Vagina (tissue), 2 donors: Measurements from ENCODE around the gene MIA. TPM values are rescaled to one million over a fixed set of nuclear protein-coding genes. Genes with fewer than 3 reads are reported as not detected.
A peak's percentile ranks its signal among the peaks of the same experiment; 100 is the strongest.

Experiments used
- DNase-seq, 2 donors: peaks; one replicate each; pipeline ENCODE4 v3.0.0-alpha.2; 2017; ENCODE audit errors: extremely low spot score in 2 of 2
- H3K27ac ChIP-seq: fragments of 200-600 bp; sonication (generic); one replicate; pipeline ENCODE4 v1.5.1; 2019
- H3K27me3 ChIP-seq: fragments of 200-600 bp; sonication (generic); one replicate; pipeline ENCODE4 v1.5.1; 2019
- H3K36me3 ChIP-seq, 2 donors: fragments of 200-600 bp; sonication (generic); one replicate each; pipeline ENCODE4 v1.5.1; 2017 to 2019
- H3K4me1 ChIP-seq: fragments of 200-600 bp; sonication (generic); one replicate; pipeline ENCODE4 v1.5.1; 2019
- H3K4me3 ChIP-seq, 2 donors: fragments of 200-600 bp; sonication (generic); 1 replicate in 1 of 2; 2 replicates in 1 of 2; pipeline ENCODE4 v1.5.1; 2016 to 2019
- H3K9me3 ChIP-seq: fragments of 200-600 bp; sonication (generic); one replicate; pipeline ENCODE4 v1.5.1; 2019
- CTCF ChIP-seq, 3 experiments: fragments of 450-650 bp in 2 of 3; fragments of 200-600 bp in 1 of 3; sonication (generic) in 1 of 3; IDR thresholded peaks; one replicate each; pipeline ENCODE4 v1.5.1; 2017 to 2019; ENCODE audit warnings: antibody characterized with exemption in 3 of 3, mild to moderate bottlenecking in 2 of 3, moderate library complexity in 2 of 3
- POLR2A ChIP-seq, 2 donors: fragments of 450-650 bp; IDR thresholded peaks; one replicate each; pipeline ENCODE4 v1.6.1; 2017; ENCODE audit warnings: antibody characterized with exemption in 2 of 2, mild to moderate bottlenecking in 2 of 2, moderate library complexity in 2 of 2
- POLR2AphosphoS5 ChIP-seq, 2 donors: sonication (generic); formaldehyde crosslinking; IDR thresholded peaks; one replicate each; pipeline ENCODE4 v1.9.0; 2017; ENCODE audit warnings: antibody characterized with exemption in 2 of 2, mild to moderate bottlenecking in 2 of 2, low read depth in 1 of 2; ENCODE audit not compliant: insufficient read depth in 1 of 2
- intact Hi-C: fragments of 100-400 bp; cut with DNase I; formaldehyde crosslinking; loops from one replicate; pipeline ENCODE4 v1.15.1; 2023
- total RNA-seq: library from RNA; depleted of rRNA; stranded (reverse); fragments of >200 nt; gene quantifications from one replicate; pipeline ENCODE4 v1.2.3, GENCODE V29; 2016

Gene MIA
- total RNA-seq, 1 donor from 2014 or later: 11.0 TPM

GRCh38 chr19:40786060-40787037, 11.0 kb downstream of the MIA start:
- DNase-seq: no peak
- no peaks in the 10 kb centered on the region for H3K4me1 ChIP-seq
- H3K27ac ChIP-seq: no peak overlapping the region
- H3K4me3 ChIP-seq: no peak overlapping the region
- H3K36me3 ChIP-seq: peaks cover 0 to 6% of the 10 kb centered on the region in 2 donors
- TF ChIP-seq CTCF (IDR thresholded peaks at IDR 0.05) (no peak), POLR2AphosphoS5 (IDR thresholded peaks at IDR 0.05; ENCODE audit: insufficient read depth in 1 of 2, low read depth in 1 of 2) (no peak), POLR2A (IDR thresholded peaks at IDR 0.05) (no peak)
- no peaks in the 10 kb centered on the region for H3K27me3 ChIP-seq
- no peaks in the 10 kb centered on the region for H3K9me3 ChIP-seq
- intact Hi-C loops: no loop called here

- no peak for DNase-seq
- H3K9me3 ChIP-seq: no peaks in the 10 kb centered on the region
- no peak for TF ChIP-seq CTCF (IDR thresholded peaks at IDR 0.05)
- no peak for TF ChIP-seq POLR2AphosphoS5 (IDR thresholded peaks at IDR 0.05; ENCODE audit: insufficient read depth in 1 of 2, low read depth in 1 of 2)
- no peak for TF ChIP-seq POLR2A (IDR thresholded peaks at IDR 0.05)
- intact Hi-C loops: no loop called here
- H3K4me1 ChIP-seq: no peaks in the 10 kb centered on the region
- no peak overlapping the region for H3K4me3 ChIP-seq
- H3K36me3 ChIP-seq: peaks cover 0 to 4% of the 10 kb centered on the region in 2 donors
- H3K27me3 ChIP-seq: no peaks in the 10 kb centered on the region
- no peak overlapping the region for H3K27ac ChIP-seq
Observed at GRCh38 chr19:40791349-40791748, 16.0 kb downstream of the MIA start.

GRCh38 chr19:40791996-40792395, 16.7 kb downstream of the MIA start:
- H3K27ac ChIP-seq: no peak overlapping the region
- TF ChIP-seq CTCF (IDR thresholded peaks at IDR 0.05): no peak
- no peak for TF ChIP-seq POLR2AphosphoS5 (IDR thresholded peaks at IDR 0.05; ENCODE audit: insufficient read depth in 1 of 2, low read depth in 1 of 2)
- no peak for TF ChIP-seq POLR2A (IDR thresholded peaks at IDR 0.05)

GRCh38 chr19:40797166-40797962, 22.0 kb downstream of the MIA start:
- H3K9me3 ChIP-seq: no peaks in the 10 kb centered on the region
- no peak overlapping the region for H3K4me3 ChIP-seq
- H3K36me3 ChIP-seq: peaks cover 0 to 5% of the 10 kb centered on the region in 2 donors
- H3K27me3 ChIP-seq: no peaks in the 10 kb centered on the region
- DNase-seq: no peak
- TF ChIP-seq POLR2A (IDR thresholded peaks at IDR 0.05): no peak
- no peak for TF ChIP-seq POLR2AphosphoS5 (IDR thresholded peaks at IDR 0.05; ENCODE audit: insufficient read depth in 1 of 2, low read depth in 1 of 2)
- TF ChIP-seq CTCF (IDR thresholded peaks at IDR 0.05): no peak
- intact Hi-C loops: loop anchor here (5.0 kb wide), 1 partner anchor 80 kb away; the partner anchor contains the start of genes COQ8B and ITPKC
- peaks cover 36% of the 10 kb centered on the region for H3K4me1 ChIP-seq
- H3K27ac ChIP-seq: peak overlapping the region; percentile 91

More at GRCh38 chr19:40791996-40792395, 16.7 kb downstream of the MIA start:
- Histone ChIP-seq H3K4me3 (no peak overlapping the region), H3K4me1 (no peaks in the 10 kb centered on the region), H3K27me3 (no peaks in the 10 kb centered on the region), H3K9me3 (no peaks in the 10 kb centered on the region), H3K36me3 (no peaks in the 10 kb centered on the region)
- intact Hi-C loops: no loop called here
- no peak for DNase-seq
